Measurements from ENCODE around the gene PLD4.
A peak's percentile ranks its signal among the peaks of the same experiment; 100 is the strongest.

PLD4 gene

DNA sequence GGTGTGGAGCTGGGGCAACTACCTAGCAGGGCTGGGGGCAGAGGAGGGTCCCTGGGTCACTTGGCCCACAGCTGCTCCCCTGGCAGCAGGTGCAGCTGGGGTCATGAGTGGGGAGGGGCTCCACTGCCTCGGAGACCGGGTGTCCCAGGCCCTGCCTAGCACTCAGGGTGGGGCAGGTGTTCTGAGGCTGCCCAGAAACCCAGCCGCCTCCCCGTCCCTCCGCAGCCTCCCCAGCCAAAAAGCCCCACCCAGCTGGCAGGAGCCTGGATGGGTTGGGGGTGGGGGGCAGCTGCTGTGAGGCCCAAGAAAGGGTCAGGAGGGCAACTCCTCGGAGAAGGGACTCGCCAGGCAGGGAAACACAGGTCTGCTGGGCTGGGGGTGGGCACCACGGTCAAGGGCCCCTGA is 42.3 kb downstream of the PLD4 start:
- TF ChIP-seq RAD21 (IDR thresholded peaks at IDR 0.05; ENCODE audit: low read depth), result no peak
- no peak for TF ChIP-seq YY1 (IDR thresholded peaks at IDR 0.05; ENCODE audit: low read depth)
- no peak for TF ChIP-seq CEBPB (IDR thresholded peaks at IDR 0.05)
- no peak for TF ChIP-seq EGR1 (IDR thresholded peaks at IDR 0.05)
- TF ChIP-seq TCF12 (IDR thresholded peaks at IDR 0.05; ENCODE audit: low read depth), result no peak
- no peak for TF ChIP-seq FOXM1 (IDR thresholded peaks at IDR 0.05; ENCODE audit: borderline replicate concordance, low read depth)
- TF ChIP-seq REST (IDR thresholded peaks at IDR 0.05; ENCODE audit: low read depth), result no peak
- TF ChIP-seq TEAD4 (IDR thresholded peaks at IDR 0.05), result no peak
- no peak for TF ChIP-seq CREB1 (IDR thresholded peaks at IDR 0.05; ENCODE audit: low read depth)
- TF ChIP-seq EP300 (IDR thresholded peaks at IDR 0.05; ENCODE audit: borderline replicate concordance), result no peak
- no peak for TF ChIP-seq USF1 (IDR thresholded peaks at IDR 0.05)
- no peak for TF ChIP-seq NFIC (IDR thresholded peaks at IDR 0.05)
- TF ChIP-seq ZBTB7A (IDR thresholded peaks at IDR 0.05; ENCODE audit: low read depth), result no peak; the same call in none of the 2 replicates
- TF ChIP-seq, protein P1, sequence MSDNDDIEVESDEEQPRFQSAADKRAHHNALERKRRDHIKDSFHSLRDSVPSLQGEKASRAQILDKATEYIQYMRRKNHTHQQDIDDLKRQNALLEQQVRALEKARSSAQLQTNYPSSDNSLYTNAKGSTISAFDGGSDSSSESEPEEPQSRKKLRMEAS (IDR thresholded peaks at IDR 0.05), result no peak
- TF ChIP-seq TAF1 (IDR thresholded peaks at IDR 0.05; ENCODE audit: low read depth), result no peak

DNA sequence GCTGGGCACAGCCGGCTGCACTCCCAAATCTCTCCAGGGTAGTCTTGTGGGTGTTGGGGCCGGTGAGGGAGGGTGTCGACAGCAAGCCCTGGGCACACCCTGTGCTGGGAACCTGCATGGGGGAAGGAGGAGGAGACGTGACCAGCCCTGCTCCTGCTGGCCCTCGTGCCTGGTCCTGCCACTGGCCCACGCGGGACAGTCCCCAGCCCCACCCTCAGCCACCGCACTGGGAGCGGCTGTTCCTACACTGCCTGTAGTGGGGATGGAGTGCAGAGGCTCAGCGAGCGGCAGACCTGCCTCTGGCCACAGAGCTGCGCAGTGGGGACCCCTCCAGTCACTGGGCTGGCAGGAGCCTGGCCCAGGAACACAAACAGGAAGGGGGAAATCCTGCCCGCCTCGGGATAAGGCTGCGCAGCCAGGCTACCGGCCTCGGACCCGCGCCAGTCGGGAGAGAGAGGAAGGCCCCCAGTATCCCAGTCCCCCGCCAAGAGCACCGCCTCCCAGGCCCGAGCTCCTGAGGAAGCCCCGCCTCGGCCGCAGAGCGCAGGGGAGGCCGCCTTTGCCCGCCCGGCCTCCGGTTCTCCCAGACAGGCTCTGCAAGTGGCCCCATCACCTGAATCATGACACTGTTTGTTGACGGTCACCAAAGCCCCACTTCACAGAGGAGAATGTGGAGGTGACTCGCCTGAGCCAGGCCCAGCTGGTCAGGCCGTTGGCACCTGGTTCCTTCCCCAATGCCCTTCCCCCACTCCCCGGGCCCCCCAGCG is 42.9 kb downstream of the PLD4 start:
- TF ChIP-seq CREB1 (IDR thresholded peaks at IDR 0.05; ENCODE audit: low read depth), result 0 out of 2 replicates have a peak, but pooled peaks have one; percentile 18
- TF ChIP-seq, protein P1 (IDR thresholded peaks at IDR 0.05), result peak; percentile 49
- TF ChIP-seq YY1 (IDR thresholded peaks at IDR 0.05; ENCODE audit: low read depth), result no peak
- no peak for TF ChIP-seq EP300 (IDR thresholded peaks at IDR 0.05; ENCODE audit: borderline replicate concordance)
- peak; percentile 81 for TF ChIP-seq ZBTB7A (IDR thresholded peaks at IDR 0.05; ENCODE audit: low read depth)
- 0 out of 2 replicates have a peak, but pooled peaks have one; percentile 2 for TF ChIP-seq USF1 (IDR thresholded peaks at IDR 0.05)
- no peak for TF ChIP-seq FOXM1 (IDR thresholded peaks at IDR 0.05; ENCODE audit: borderline replicate concordance, low read depth)
- TF ChIP-seq TCF12 (IDR thresholded peaks at IDR 0.05; ENCODE audit: low read depth), result peak; percentile 8; the same call in 1 of the 2 replicates
- 0 out of 2 replicates have a peak, but pooled peaks have one; percentile 41 for TF ChIP-seq TAF1 (IDR thresholded peaks at IDR 0.05; ENCODE audit: low read depth)
- TF ChIP-seq RAD21 (IDR thresholded peaks at IDR 0.05; ENCODE audit: low read depth), result no peak
- no peak for TF ChIP-seq REST (IDR thresholded peaks at IDR 0.05; ENCODE audit: low read depth)
- TF ChIP-seq NFIC (IDR thresholded peaks at IDR 0.05), result peak; percentile 48; the same call in 1 of the 2 replicates

DNA sequence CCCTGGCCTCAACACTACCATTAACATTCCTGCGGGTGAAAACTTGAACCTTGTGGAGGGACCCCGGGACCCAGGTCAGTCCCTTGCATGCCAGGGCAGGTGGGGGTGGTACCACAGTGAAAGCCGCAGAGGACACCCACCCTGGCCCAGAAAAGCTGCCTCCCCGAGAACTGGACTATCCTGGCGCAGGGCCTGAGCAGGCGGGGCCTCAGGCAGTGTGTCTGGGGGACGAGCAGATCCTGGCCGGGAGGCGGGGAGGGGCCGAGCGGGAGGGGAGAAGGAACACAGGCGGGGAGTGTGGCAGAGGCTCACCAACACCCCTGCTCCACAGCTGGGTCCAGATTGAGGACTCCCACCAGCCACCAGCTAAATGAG is 43.5 kb downstream of the PLD4 start:
- TF ChIP-seq ZBTB7A (IDR thresholded peaks at IDR 0.05; ENCODE audit: low read depth) (0 out of 2 replicates have a peak, but pooled peaks have one; percentile 25), NFIC (IDR thresholded peaks at IDR 0.05) (peak; percentile 60; the same call in 1 of the 2 replicates), RAD21 (IDR thresholded peaks at IDR 0.05; ENCODE audit: low read depth) (no peak), TEAD4 (IDR thresholded peaks at IDR 0.05) (0 out of 2 replicates have a peak, but pooled peaks have one; percentile 52)

DNA sequence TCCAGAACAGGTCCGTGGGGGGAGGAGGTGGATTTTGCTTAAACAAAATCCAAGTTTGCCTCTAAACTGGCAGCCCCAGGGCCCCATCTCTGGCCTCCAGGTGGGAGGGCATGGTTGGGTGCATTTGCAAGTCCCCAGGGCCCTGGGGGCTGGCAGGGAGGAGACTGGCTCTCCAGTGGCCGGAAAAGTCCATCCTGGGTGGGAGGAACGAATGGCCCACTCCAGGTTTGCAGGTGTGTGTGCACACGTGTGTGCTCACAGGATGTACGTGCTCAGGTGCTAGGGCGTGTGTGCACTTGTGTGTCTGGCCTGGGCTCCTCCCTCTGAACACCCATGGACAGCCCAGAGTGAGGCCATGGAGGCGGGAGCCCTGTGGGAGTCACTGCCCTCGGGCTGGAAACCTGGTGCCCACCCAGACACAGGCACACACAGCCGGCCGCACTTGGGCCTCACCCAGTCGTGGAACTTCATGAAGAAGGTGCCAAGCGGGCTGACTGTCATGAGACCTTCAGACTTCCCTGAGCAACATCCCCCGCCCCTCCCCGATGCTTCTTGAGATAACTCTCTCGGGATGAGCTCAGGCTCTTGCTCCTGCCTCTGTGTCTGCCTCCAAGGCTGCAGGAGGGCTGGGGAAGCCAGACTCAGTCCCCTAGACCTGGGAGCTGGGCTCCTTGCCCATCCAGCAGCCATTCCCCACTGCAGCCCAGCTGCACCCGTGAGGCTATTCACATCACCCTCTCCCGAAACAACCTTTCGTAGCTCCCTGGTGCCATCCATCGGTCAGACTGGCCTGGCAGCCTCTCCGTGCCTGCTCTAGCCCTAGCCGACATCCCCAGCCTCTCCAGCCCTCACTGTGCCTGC is 44.1 kb downstream of the PLD4 start:
- TF ChIP-seq RAD21 (IDR thresholded peaks at IDR 0.05; ENCODE audit: low read depth) (peak; percentile 34; the same call in 1 of the 2 replicates), EP300 (IDR thresholded peaks at IDR 0.05; ENCODE audit: borderline replicate concordance) (no peak), ZBTB7A (IDR thresholded peaks at IDR 0.05; ENCODE audit: low read depth) (no peak), FOXM1 (IDR thresholded peaks at IDR 0.05; ENCODE audit: borderline replicate concordance, low read depth) (no peak)

GRCh38 chr14:104969741-104970230 is 45.1 kb downstream of the PLD4 start:
- TF ChIP-seq YY1 (IDR thresholded peaks at IDR 0.05; ENCODE audit: low read depth) (no peak), CREB1 (IDR thresholded peaks at IDR 0.05; ENCODE audit: low read depth) (no peak), FOXM1 (IDR thresholded peaks at IDR 0.05; ENCODE audit: borderline replicate concordance, low read depth) (no peak), RAD21 (IDR thresholded peaks at IDR 0.05; ENCODE audit: low read depth) (no peak), CEBPB (IDR thresholded peaks at IDR 0.05) (no peak), NFIC (IDR thresholded peaks at IDR 0.05) (no peak), EP300 (IDR thresholded peaks at IDR 0.05; ENCODE audit: borderline replicate concordance) (no peak), TCF12 (IDR thresholded peaks at IDR 0.05; ENCODE audit: low read depth) (no peak), USF1 (IDR thresholded peaks at IDR 0.05) (no peak), REST (IDR thresholded peaks at IDR 0.05; ENCODE audit: low read depth) (no peak), TEAD4 (IDR thresholded peaks at IDR 0.05) (no peak), EGR1 (IDR thresholded peaks at IDR 0.05) (no peak), TAF1 (IDR thresholded peaks at IDR 0.05; ENCODE audit: low read depth) (no peak), ZBTB7A (IDR thresholded peaks at IDR 0.05; ENCODE audit: low read depth) (no peak)
- TF ChIP-seq, protein P1 (IDR thresholded peaks at IDR 0.05), result no peak

Data from Ishikawa (cell line).